Measurements from ENCODE around the gene CHRNA10.

DNA sequence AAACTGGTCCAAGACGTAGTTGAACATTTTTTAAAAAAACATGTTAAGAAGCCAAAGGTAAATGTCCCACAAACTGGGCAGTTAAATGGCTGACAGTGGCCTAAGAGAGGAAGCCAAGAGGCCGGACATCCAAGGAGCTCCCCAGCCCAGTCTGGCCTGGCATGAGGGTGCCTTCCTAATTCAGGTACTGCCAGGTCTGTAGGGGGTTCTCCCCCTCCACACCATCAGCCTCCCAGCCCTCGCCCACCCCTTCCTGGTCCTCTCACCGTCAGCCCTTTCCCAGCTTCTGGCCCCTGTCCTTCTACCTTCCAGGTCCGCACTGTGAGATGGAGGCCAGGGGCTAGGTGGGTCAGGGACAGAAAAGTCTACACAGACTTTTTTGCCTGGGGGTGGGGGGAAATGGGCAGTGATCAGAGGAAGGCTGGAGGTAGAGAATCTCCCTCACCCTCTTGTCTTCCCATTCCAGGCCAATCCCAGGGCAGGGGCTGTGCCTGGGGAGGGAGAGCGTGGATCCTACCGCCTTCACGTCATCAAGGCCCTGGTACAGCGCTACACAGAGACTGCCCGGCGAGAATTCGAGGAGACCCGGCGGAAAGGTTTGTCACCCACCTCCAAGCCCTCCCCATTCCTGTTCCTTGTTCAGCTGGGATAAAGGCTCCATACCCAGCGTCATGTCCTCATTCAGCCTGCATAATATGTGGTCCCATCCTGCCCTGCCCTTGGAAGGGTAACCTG is 35.4 kb downstream of the CHRNA10 start:
- TF ChIP-seq CTCF (conservative IDR thresholded peaks at IDR 0.05; ENCODE audit: low read length), result no peak
- no peak for TF ChIP-seq EZH2phosphoT487 (IDR thresholded peaks at IDR 0.05; ENCODE audit: borderline replicate concordance)
